Smooth muscle cell (in vitro differentiated cells): Measurements from ENCODE around the gene RSAD1. TPM values are rescaled to one million over a fixed set of nuclear protein-coding genes. Genes with fewer than 3 reads are reported as not detected.

Experiments
- DNase-seq: peaks from one replicate; lab custom pipeline; 2025; ENCODE audit not compliant: unreplicated experiment; lab: John Stamatoyannopoulos, UW
- H2AFZ ChIP-seq: fragments of 200-600 bp; sonication (generic); 2 replicates; pipeline ENCODE4 v1.6.0; 2016; ENCODE audit warnings: antibody characterized with exemption, low read depth, mild to moderate bottlenecking
- H3F3A ChIP-seq: fragments of 200-600 bp; sonication (generic); 2 replicates; pipeline ENCODE4 v1.6.0; 2017; ENCODE audit warnings: antibody characterized with exemption, low read depth
- H3K27ac ChIP-seq: fragments of 200-600 bp; sonication (generic); 2 replicates; pipeline ENCODE4 v1.5.1; 2016; ENCODE audit warnings: low read depth, mild to moderate bottlenecking
- H3K27me3 ChIP-seq: fragments of 200-600 bp; sonication (generic); 2 replicates; pipeline ENCODE4 v1.6.1; 2016; ENCODE audit warnings: low read depth, mild to moderate bottlenecking
- H3K36me3 ChIP-seq: fragments of 200-600 bp; sonication (generic); 2 replicates; pipeline ENCODE4 v1.5.1; 2016; ENCODE audit warnings: low read depth
- H3K4me1 ChIP-seq: fragments of 200-600 bp; sonication (generic); 2 replicates; pipeline ENCODE4 v1.5.1; 2016; ENCODE audit warnings: low read depth
- H3K4me2 ChIP-seq: fragments of 200-600 bp; sonication (generic); 2 replicates; pipeline ENCODE4 v1.6.0; 2016; ENCODE audit warnings: mild to moderate bottlenecking
- H3K4me3 ChIP-seq: fragments of 200-600 bp; sonication (generic); 2 replicates; pipeline ENCODE4 v1.5.1; 2016; ENCODE audit warnings: mild to moderate bottlenecking
- H3K79me2 ChIP-seq: fragments of 200-600 bp; sonication (generic); 2 replicates; pipeline ENCODE4 v1.6.0; 2016; ENCODE audit warnings: low read depth, mild to moderate bottlenecking
- H3K9ac ChIP-seq: fragments of 200-600 bp; sonication (generic); 2 replicates; pipeline ENCODE4 v1.6.0; 2016; ENCODE audit warnings: low read depth
- H3K9me3 ChIP-seq: fragments of 200-600 bp; sonication (generic); replicated peaks from 2 replicates; pipeline ENCODE4 v1.5.1; 2016; ENCODE audit warnings: low read depth
- H4K20me1 ChIP-seq: fragments of 200-600 bp; sonication (generic); 2 replicates; pipeline ENCODE4 v1.6.0; 2016; ENCODE audit warnings: low read depth
- WGBS: methylation state at CpG from one replicate; pipeline ENCODE4 v1.1.7; 2016; ENCODE audit warnings: low lambda C conversion rate; 5-methylcytosine and 5-hydroxymethylcytosine counted together
- polyA plus RNA-seq: library from polyadenylated mRNA; unstranded; fragments of >200 nt; fragmentation: Nextera tagmentation; extraction: Ambion mirVana; gene quantifications from 2 replicates; pipeline ENCODE4 v1.2.1, GENCODE V29; 2016
- total RNA-seq: library from RNA; depleted of rRNA; stranded (reverse); fragments of >200 nt; gene quantifications from 2 replicates; pipeline ENCODE4 v1.2.3, GENCODE V29; 2014
- TF ChIP-seq, protein P1 (sequence below): fragments of 200-600 bp; sonication (generic); IDR thresholded peaks from 2 replicates; pipeline ENCODE4 v1.5.1; 2017; ENCODE audit warnings: borderline replicate concordance, mild to moderate bottlenecking, antibody characterized with exemption; ENCODE audit not compliant: insufficient read depth, poor library complexity, severe bottlenecking

The RSAD1 gene
- total and polyA plus RNA-seq, 2 experiments from 2014 or later: 11.4 to 21.1 TPM

DNA sequence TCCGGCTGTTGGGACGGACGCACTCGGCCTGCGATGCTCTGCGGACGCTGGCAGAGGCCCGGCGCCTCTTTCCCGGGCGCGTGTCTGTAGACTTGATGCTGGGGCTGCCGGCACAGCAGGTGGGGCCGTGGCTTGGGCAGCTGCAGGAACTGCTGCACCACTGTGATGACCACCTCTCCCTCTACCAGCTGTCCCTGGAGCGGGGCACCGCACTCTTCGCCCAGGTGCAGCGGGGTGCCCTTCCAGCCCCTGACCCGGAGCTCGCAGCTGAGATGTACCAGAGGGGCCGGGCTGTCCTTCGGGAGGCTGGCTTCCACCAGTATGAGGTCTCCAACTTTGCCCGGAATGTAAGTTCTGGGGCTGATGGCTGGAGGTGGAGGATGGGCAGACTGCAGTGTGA is 3.5 kb downstream of the RSAD1 start:
- 92% methylated on average over 23 of the region's 23 CpGs for WGBS
- peaks cover 14% of the 10 kb centered on the region for H3K79me2 ChIP-seq
- no peak for DNase-seq
- H3F3A ChIP-seq: peaks cover 6% of the 10 kb centered on the region
- no peaks in the 10 kb centered on the region for H3K36me3 ChIP-seq
- no peak overlapping the region for H3K4me2 ChIP-seq
- H3K9me3 ChIP-seq: no peaks in the 10 kb centered on the region
- no peak overlapping the region for H2AFZ ChIP-seq
- TF ChIP-seq, protein P1, sequence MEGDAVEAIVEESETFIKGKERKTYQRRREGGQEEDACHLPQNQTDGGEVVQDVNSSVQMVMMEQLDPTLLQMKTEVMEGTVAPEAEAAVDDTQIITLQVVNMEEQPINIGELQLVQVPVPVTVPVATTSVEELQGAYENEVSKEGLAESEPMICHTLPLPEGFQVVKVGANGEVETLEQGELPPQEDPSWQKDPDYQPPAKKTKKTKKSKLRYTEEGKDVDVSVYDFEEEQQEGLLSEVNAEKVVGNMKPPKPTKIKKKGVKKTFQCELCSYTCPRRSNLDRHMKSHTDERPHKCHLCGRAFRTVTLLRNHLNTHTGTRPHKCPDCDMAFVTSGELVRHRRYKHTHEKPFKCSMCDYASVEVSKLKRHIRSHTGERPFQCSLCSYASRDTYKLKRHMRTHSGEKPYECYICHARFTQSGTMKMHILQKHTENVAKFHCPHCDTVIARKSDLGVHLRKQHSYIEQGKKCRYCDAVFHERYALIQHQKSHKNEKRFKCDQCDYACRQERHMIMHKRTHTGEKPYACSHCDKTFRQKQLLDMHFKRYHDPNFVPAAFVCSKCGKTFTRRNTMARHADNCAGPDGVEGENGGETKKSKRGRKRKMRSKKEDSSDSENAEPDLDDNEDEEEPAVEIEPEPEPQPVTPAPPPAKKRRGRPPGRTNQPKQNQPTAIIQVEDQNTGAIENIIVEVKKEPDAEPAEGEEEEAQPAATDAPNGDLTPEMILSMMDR: no peak
- H4K20me1 ChIP-seq: peaks cover 12% of the 10 kb centered on the region
- H3K27me3 ChIP-seq: no peaks in the 10 kb centered on the region
- H3K9ac ChIP-seq: no peak overlapping the region
- H3K4me3 ChIP-seq: no peak overlapping the region
- no peak overlapping the region for H3K27ac ChIP-seq
- peaks cover 5% of the 10 kb centered on the region for H3K4me1 ChIP-seq

GRCh38 chr17:50482516-50482915 is 3.9 kb downstream of the RSAD1 start:
- TF ChIP-seq, protein P1: peak; percentile 93
- H3K36me3 ChIP-seq: no peaks in the 10 kb centered on the region
- DNase-seq: peak; percentile 39
- no peak overlapping the region for H3K4me2 ChIP-seq
- peaks cover 5% of the 10 kb centered on the region for H3K4me1 ChIP-seq
- no peaks in the 10 kb centered on the region for H3K27me3 ChIP-seq
- H3K9me3 ChIP-seq: no peaks in the 10 kb centered on the region
- H3F3A ChIP-seq: peaks cover 6% of the 10 kb centered on the region
- WGBS: 10% methylated on average over 7 of the region's 7 CpGs
- peaks cover 14% of the 10 kb centered on the region for H3K79me2 ChIP-seq
- no peak overlapping the region for H3K4me3 ChIP-seq
- H4K20me1 ChIP-seq: peaks cover 12% of the 10 kb centered on the region
- no peak overlapping the region for H3K9ac ChIP-seq
- no peak overlapping the region for H2AFZ ChIP-seq
- peak overlapping the region; percentile 64 for H3K27ac ChIP-seq

DNA sequence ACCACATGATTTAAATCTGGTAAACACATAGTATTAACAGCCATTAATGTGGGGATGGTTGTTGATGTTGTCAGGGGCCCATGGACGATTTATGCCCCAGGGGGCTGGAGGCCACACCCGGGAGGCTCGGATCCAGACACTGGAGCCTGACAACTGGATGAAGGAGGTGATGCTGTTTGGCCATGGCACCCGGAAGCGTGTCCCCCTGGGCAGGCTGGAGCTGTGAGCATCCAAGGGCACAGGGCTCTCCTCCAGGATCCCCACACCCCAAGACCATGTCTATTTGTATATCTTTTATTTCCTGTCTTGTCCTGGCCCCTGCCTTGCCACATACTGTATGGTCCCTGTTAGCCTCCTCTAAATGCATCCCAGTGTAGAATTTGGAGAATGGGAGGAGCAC is 4.6 kb downstream of the RSAD1 start:
- WGBS: 89% methylated on average over 5 of the region's 5 CpGs
- H3K4me2 ChIP-seq: no peak overlapping the region
- TF ChIP-seq, protein P1: no peak

GRCh38 chr17:50484386-50485155 is 5.9 kb downstream of the RSAD1 start:
- TF ChIP-seq, protein P1: no peak
- 95% methylated on average over 11 of the region's 11 CpGs for WGBS
- peaks cover 11% of the 10 kb centered on the region for H4K20me1 ChIP-seq

More for the DNA sequence above, 4.6 kb downstream of the RSAD1 start:
- no peak overlapping the region for H3K4me3 ChIP-seq
- no peak overlapping the region for H2AFZ ChIP-seq
- no peak for DNase-seq
- H3K9me3 ChIP-seq: no peaks in the 10 kb centered on the region
- peaks cover 12% of the 10 kb centered on the region for H4K20me1 ChIP-seq
- H3K79me2 ChIP-seq: peaks cover 14% of the 10 kb centered on the region
- H3F3A ChIP-seq: peaks cover 2% of the 10 kb centered on the region
- no peaks in the 10 kb centered on the region for H3K36me3 ChIP-seq
- peaks cover 2% of the 10 kb centered on the region for H3K4me1 ChIP-seq
- no peak overlapping the region for H3K27ac ChIP-seq
- H3K27me3 ChIP-seq: no peaks in the 10 kb centered on the region
- no peak overlapping the region for H3K9ac ChIP-seq

More at GRCh38 chr17:50484386-50485155, 5.9 kb downstream of the RSAD1 start:
- Histone ChIP-seq H3K4me2 (no peak overlapping the region), H3K9me3 (no peaks in the 10 kb centered on the region), H3K4me1 (no peaks in the 10 kb centered on the region), H3F3A (no peaks in the 10 kb centered on the region), H3K4me3 (no peak overlapping the region), H2AFZ (no peak overlapping the region), H3K9ac (no peak overlapping the region), H3K27me3 (no peaks in the 10 kb centered on the region), H3K36me3 (no peaks in the 10 kb centered on the region), H3K27ac (no peak overlapping the region), H3K79me2 (peaks cover 14% of the 10 kb centered on the region)
- no peak for DNase-seq
